Activated naive CD4-positive, alpha-beta T cell (primary cell): ENCODE data around the gene BTG3.
A peak's percentile ranks its signal among the peaks of the same experiment; 100 is the strongest.

Experiments
- DNase-seq, 4 experiments: peaks; one replicate each; lab custom pipeline; 2025; lab: John Stamatoyannopoulos, UW

The BTG3 gene

DNA sequence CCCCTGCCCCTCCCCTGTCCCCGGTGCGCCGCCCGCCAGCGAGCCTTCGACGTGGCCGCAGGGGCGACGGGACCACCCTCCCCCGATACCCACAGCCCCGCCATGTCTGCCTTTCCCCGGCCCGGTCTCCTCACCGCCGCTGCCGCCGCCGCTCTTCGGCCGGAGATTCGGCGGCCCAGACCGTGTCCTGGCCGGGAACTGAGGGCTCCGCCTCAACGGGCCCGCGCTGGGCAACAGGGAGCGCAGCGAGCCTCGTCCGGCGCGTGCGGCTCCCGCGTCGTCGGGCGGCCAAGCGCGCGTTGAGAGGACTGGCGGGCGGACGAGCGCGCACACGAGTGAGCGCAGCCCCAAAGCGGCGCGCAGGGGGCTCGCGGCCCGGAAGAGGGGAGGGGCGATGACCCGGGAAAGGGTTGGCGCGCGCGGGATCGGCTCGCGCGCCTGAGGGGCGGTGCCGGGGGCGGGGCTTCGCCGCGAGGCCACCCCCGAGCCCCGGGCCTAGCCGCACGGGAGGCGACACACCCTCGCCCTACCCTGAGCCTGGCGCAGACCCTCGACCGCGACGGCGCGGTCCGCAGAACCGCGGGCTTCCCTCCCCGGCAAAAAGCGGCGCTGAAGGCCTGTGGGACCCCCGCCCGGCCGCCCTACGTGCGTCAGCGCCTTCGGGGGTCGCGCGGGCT lies at the start of gene BTG3:
TSS of gene BTG3 (minus strand) at position 337 of the 677 bp plus-strand sequence. CDS start 3,757 bp downstream, outside the sequence.
- DNase-seq = peak; percentile 38 to 80 (median 47)

- DNase-seq = no peak
Observed at GRCh38 chr21:17660862-17661261, 48.2 kb upstream of the BTG3 start.

DNA sequence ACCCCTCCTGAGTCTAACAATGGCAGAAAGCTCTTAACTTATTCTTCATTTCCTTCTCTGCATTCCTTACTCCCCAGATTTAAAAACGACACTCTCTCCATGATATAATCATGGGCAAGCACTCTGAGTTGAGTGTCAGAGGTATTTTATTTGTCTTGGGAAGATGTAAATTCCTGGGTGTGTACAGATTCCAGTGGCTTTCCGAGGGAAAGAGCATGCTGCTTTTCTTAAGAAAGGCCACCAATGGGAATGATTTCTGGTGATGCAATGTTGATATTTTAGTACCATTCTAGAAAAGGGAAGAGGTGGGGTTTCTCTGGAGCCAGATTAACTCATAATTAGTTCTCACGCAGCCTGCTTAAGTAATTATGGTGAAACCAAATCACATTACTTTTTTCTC lies 47.8 kb upstream of the BTG3 start:
- no peak for DNase-seq

DNA sequence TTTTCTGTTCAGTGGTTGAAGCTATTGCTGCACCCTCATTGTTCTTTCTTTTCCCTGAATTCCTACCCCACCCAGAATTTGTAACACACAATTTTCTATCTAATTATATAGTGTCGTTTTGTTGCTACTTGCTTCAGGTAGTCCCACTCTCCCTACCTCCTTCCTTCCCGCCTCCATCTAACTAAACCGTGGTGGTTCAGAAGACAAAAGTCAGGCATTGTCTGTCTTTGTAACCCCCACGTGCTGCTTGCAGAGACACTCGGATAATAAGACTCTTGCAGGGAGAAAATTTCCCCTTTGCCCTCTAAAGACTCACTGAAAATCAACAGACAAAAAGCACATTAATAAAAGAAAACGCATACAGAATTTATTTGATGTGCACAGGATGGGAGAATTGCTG lies 46.2 kb upstream of the BTG3 start:
- no peak for DNase-seq

DNA sequence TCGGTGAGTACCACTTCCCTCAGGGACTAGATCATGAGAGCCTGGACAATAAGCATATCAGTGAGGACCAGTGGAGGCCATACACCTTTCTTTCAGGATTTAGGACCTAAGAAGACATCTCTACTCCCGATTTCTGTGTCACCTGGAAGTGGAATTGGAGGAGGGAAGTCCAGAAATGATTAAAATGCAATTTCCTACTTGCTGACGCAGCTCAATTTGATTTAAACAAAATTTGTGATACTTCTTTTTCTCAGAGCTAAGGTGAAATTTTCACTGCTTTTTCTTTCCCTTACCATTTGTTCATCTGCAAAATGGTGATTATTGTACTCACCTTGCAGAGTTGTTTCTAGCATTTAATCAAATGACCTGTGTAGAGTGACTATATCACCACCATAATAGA lies 38.8 kb upstream of the BTG3 start:
- DNase-seq = no peak

DNA sequence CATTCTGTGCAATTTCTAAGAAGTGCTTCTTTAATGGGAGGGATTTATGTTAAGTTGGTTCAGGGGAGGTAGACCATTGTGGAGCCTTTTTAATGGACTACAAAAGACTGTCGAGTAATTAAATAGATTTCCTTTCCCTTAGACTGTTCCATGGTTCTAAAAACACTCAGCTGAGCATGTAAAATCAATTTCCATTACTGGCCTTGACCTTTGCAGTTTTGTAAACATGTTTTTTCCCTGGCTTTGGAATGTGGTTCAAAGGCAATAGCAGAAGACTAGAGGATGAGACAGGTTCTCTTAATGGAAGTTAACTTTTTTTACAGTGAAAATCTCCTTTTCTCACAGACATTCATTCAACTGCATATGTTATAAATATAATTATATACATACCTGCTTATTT lies 37.6 kb upstream of the BTG3 start:
- DNase-seq = no peak

- no peak for DNase-seq
Observed at GRCh38 chr21:17646790-17647189, 34.1 kb upstream of the BTG3 start.

- DNase-seq = no peak
Observed at GRCh38 chr21:17644186-17644585, 31.5 kb upstream of the BTG3 start.

GRCh38 chr21:17640821-17641220 lies 28.1 kb upstream of the BTG3 start:
- no peak for DNase-seq

DNA sequence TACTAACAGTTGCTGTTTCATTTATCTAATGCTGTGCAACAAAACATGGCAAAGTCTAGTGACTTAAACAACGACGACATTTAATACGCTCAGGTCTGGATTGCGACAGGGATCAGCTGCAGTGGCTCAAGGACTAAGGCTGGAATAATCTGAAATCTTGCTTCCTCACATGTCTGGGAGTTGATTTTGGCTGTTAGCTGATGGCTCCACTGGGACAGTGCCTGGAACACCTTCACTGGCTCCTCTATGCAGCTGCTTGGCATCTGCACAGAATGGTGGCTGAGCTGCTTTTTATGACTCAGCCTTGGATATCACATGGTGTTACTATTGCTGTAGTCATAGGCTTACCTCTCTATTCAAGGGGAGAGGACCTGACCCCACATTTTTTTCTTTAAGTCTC lies 24.0 kb upstream of the BTG3 start:
- no peak for DNase-seq

DNA sequence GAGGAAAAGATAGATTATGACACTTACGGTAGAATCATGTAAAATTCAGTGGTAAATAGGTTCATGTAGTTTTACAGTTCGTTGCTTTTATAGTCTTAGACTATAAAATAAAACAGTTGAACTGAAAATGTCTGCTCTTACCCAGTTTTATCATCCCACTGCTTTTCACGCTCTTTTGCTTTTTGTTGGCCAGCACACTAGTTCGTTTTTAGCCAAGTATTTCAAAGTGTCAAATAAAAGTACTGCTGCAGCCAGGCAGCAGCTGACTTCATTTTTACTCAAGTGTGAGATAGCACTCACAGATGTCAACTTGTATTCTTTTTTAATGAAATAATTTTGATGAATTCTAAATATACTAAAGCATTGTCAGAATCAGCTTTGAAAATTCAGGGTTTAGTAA lies 18.5 kb upstream of the BTG3 start:
- DNase-seq = no peak

GRCh38 chr21:17622018-17622417 lies 9.3 kb upstream of the BTG3 start:
- no peak for DNase-seq

DNA sequence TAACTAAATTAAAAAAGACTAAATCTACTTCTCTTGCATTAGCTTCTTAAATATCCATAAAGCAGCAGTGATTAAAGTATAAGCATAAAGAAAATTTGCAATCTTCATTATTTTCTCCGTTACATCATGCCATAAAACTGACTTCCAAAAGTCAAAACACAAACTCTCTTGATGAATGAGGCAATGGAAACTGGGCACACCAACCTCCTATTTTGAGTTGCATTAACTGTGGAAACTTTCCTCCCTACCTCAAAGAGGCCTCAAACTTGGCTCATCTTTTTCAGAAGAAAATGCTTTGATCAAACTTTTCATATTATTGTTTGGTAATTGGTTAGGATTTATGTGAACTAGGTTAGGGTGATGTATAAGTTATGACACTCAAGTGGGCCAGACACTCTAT lies 4.1 kb upstream of the BTG3 start:
- no peak for DNase-seq

DNA sequence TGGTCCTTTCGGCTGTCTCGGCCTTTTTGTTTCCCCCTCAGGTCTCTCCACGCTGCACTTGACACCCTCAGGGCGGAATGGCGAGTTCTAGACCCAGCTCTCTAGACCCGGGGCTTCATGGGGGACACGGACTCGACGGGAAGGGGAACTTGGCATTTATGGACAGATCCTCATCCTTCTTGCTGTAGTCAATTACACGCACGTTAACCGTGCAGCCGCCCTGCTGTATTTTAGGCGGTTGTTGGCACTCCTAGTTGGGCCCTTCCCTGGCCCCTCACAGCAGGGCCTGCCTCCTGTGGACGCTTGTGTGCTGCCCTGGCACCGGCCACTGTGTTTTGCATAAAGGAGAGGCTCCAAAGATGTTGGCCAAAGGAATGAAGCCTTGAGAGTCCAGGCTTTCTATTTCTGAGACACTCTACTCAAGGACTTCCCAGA lies 558 bp upstream of the BTG3 start:
- DNase-seq = peak in 1 of 4 experiments; percentile 23

DNA sequence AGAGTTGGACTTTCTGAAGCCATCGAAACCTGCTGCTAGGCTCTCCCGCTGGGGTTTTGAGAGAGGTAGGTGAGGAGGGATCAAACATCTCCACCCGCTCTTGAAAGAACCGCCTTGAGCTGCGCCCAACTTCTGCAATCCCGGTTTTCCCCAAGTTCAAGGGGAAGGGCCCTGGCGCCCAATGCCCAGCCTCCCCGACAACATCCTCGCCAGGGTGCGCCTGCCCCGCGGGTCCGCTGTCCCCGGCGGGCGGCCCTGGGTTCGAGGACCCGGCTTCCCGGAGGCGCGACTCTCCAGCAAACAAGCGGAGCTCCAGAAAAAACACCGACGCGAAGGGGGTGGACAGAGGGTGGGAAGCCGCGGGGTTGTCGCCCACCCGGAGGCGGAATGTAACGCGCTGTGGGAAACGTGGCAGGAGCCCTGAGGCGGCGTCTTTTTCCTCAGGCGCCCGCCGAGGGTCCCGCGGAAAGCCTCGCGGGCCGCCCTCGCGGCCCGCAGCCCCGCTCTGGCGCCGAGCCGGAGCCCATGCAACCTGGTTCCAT lies 607 bp downstream of the BTG3 start:
- peak in 1 of 4 experiments; percentile 20 for DNase-seq

GRCh38 chr21:17611414-17612022 lies 1.2 kb downstream of the BTG3 start:
- peak; percentile 4 to 57 (median 34) for DNase-seq

- peak in 1 of 4 experiments; percentile 2 for DNase-seq
Observed at GRCh38 chr21:17610911-17611310, 1.8 kb downstream of the BTG3 start.

GRCh38 chr21:17609681-17610080 lies 3.0 kb downstream of the BTG3 start:
- no peak for DNase-seq

DNA sequence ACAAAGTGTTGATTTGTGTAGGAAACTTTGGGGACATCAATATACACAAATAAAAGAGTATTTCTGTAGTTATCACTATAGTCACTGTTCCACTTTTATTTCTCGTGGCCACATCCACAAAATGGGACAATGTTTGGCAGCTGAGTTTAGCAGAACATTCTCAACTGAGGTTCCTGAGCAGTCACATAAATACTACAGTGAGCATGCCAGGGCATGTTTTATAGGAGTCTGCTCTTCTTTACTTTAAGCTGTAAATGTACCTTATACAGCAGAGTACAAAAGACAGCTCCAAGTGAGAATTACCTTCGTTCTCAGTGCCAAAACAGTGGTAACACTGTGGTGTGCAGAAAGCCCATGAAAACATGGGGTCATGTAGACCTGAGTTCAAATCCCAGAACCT lies 5.0 kb downstream of the BTG3 start:
- DNase-seq = no peak

- no peak for DNase-seq
Observed at GRCh38 chr21:17602874-17603273, 9.8 kb downstream of the BTG3 start.

- no peak for DNase-seq
Observed at GRCh38 chr21:17598437-17598836, 14.3 kb downstream of the BTG3 start.

GRCh38 chr21:17597680-17598079 lies 15.0 kb downstream of the BTG3 start:
- no peak for DNase-seq

DNA sequence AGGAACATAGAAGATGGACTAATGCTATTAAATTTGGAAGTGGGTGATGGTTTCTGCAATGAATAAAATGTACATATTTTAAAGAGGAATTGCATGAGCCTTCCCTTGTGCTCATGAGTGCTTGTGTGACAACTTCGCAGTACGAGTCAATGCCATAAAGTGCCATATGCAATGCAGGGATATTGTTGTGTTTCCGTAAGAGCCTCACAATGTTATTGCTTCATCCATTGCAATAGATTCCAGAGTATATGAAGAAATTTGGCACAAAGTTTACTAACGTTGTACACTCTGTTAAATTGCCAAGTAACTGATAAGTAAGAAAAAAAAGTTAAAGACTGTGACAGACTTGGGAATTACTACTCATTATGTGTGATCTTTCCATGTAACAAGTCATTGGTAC lies 22.3 kb downstream of the BTG3 start:
- no peak for DNase-seq
